H9 (cell line): ENCODE measurements around the gene VPS39. TPM values are rescaled to one million over a fixed set of nuclear protein-coding genes. Genes with fewer than 3 reads are reported as not detected.

Experiments
- DNase-seq: peaks from one replicate; pipeline ENCODE4 v3.0.0-alpha.2; 2017
- H2AFZ ChIP-seq: one replicate; pipeline ENCODE4 v1.6.1; 2013; ENCODE audit warnings: mild to moderate bottlenecking, low read length, control low read depth, moderate library complexity
- H2AK5ac ChIP-seq: 2 replicates; pipeline ENCODE4 v1.6.1; 2013; ENCODE audit warnings: low read length, control low read depth, mixed read lengths; ENCODE audit not compliant: insufficient read length
- H2BK120ac ChIP-seq: one replicate; pipeline ENCODE4 v1.6.1; 2013; ENCODE audit warnings: low read depth, mild to moderate bottlenecking, low read length, control low read depth, inconsistent platforms; ENCODE audit not compliant: poor library complexity, severe bottlenecking
- H2BK12ac ChIP-seq: 2 replicates; pipeline ENCODE4 v1.6.1; 2013; ENCODE audit warnings: low read length, control low read depth, mixed read lengths, low read depth; ENCODE audit not compliant: insufficient read length
- H2BK15ac ChIP-seq: 2 replicates; pipeline ENCODE4 v1.6.1; 2013; ENCODE audit warnings: low read depth, low read length, control low read depth
- H2BK20ac ChIP-seq: one replicate; pipeline ENCODE4 v1.6.1; 2013; ENCODE audit warnings: low read depth, mild to moderate bottlenecking, low read length, control low read depth, inconsistent platforms; ENCODE audit not compliant: poor library complexity, severe bottlenecking
- H2BK5ac ChIP-seq: 2 replicates; pipeline ENCODE4 v1.6.1; 2013; ENCODE audit warnings: low read length, control low read depth, mixed read lengths; ENCODE audit not compliant: insufficient read length
- H3K14ac ChIP-seq: 2 replicates; pipeline ENCODE4 v1.6.1; 2013; ENCODE audit warnings: low read length, control low read depth; ENCODE audit not compliant: insufficient read depth
- H3K18ac ChIP-seq: 2 replicates; pipeline ENCODE4 v1.6.1; 2013; ENCODE audit warnings: low read depth, mild to moderate bottlenecking, mixed read lengths, low read length, control low read depth; ENCODE audit not compliant: insufficient read length
- H3K23ac ChIP-seq: 2 replicates; pipeline ENCODE4 v1.6.1; 2013; ENCODE audit warnings: low read length, control low read depth, mixed read lengths, low read depth; ENCODE audit not compliant: insufficient read length
- H3K23me2 ChIP-seq: 2 replicates; pipeline ENCODE4 v1.6.1; 2013; ENCODE audit warnings: low read depth, mild to moderate bottlenecking, mixed read lengths, low read length, control low read depth; ENCODE audit not compliant: insufficient read length, poor library complexity, severe bottlenecking
- H3K27ac ChIP-seq: 2 replicates; pipeline ENCODE4 v1.5.1; 2013; ENCODE audit warnings: low read length, control low read depth, mixed read lengths, low read depth; ENCODE audit not compliant: insufficient read length
- H3K27me3 ChIP-seq: 2 replicates; pipeline ENCODE4 v1.6.1; 2013; ENCODE audit warnings: low read length, control low read depth, inconsistent platforms; ENCODE audit not compliant: insufficient read depth
- H3K4ac ChIP-seq: 2 replicates; pipeline ENCODE4 v1.6.1; 2013; ENCODE audit warnings: low read depth, mild to moderate bottlenecking, control low read depth, inconsistent platforms, low read length, moderate library complexity
- H3K4me1 ChIP-seq: 2 replicates; pipeline ENCODE4 v1.6.1; 2013; ENCODE audit warnings: low read length, control low read depth, inconsistent platforms; ENCODE audit not compliant: insufficient read depth
- H3K4me2 ChIP-seq: 2 replicates; pipeline ENCODE4 v1.6.1; 2013; ENCODE audit warnings: low read length, control low read depth, mixed read lengths; ENCODE audit not compliant: insufficient read length, insufficient read depth
- H3K56ac ChIP-seq: 2 replicates; pipeline ENCODE4 v1.6.1; 2013; ENCODE audit warnings: low read depth, mild to moderate bottlenecking, mixed read lengths, low read length, control low read depth; ENCODE audit not compliant: insufficient read length
- H3K79me1 ChIP-seq: 2 replicates; pipeline ENCODE4 v1.6.1; 2013; ENCODE audit warnings: low read depth, mild to moderate bottlenecking, moderate library complexity, low read length, control low read depth, inconsistent platforms; ENCODE audit not compliant: insufficient read depth, poor library complexity, severe bottlenecking
- H3K79me2 ChIP-seq: 2 replicates; pipeline ENCODE4 v1.6.1; 2013; ENCODE audit warnings: low read length, control low read depth, inconsistent platforms; ENCODE audit not compliant: insufficient read depth
- H3K9ac ChIP-seq: 2 replicates; pipeline ENCODE4 v1.6.1; 2013; ENCODE audit warnings: low read length, control low read depth, mixed read lengths; ENCODE audit not compliant: insufficient read length; ENCODE audit errors: extremely low read depth
- H3K9me3 ChIP-seq: one replicate; pipeline ENCODE4 v1.6.1; 2013; ENCODE audit warnings: low read depth, low read length, inconsistent platforms; ENCODE audit not compliant: control insufficient read depth
- H3T11ph ChIP-seq: one replicate; pipeline ENCODE4 v1.6.1; 2013; ENCODE audit warnings: mild to moderate bottlenecking, low read length, control low read depth, inconsistent platforms
- H4K20me1 ChIP-seq: one replicate; pipeline ENCODE4 v1.6.1; 2013; ENCODE audit not compliant: control insufficient read depth, insufficient read length, insufficient read depth
- H4K5ac ChIP-seq: 2 replicates; pipeline ENCODE4 v1.6.1; 2013; ENCODE audit warnings: low read depth, mild to moderate bottlenecking, mixed read lengths, low read length, control low read depth; ENCODE audit not compliant: insufficient read length
- H4K8ac ChIP-seq: replicated peaks from 2 replicates; pipeline ENCODE4 v1.6.1; 2013; ENCODE audit warnings: low read length, control low read depth, mixed read lengths, low read depth; ENCODE audit not compliant: insufficient read length
- H4K91ac ChIP-seq: 2 replicates; pipeline ENCODE4 v1.6.1; 2013; ENCODE audit warnings: low read depth, mild to moderate bottlenecking, moderate library complexity, mixed read lengths, low read length, control low read depth; ENCODE audit not compliant: insufficient read length
- H3K27ac Mint-ChIP-seq, 3 experiments: 2 replicates in 2 of 3; 3 replicates in 1 of 3; pipeline ENCODE4 v1.8.0; 2020 to 2021; ENCODE audit warnings: mixed read lengths in 3 of 3, mild to moderate bottlenecking in 1 of 3, moderate library complexity in 1 of 3
- H3K27me3 Mint-ChIP-seq: 2 replicates; pipeline ENCODE4 v1.8.0; 2021; ENCODE audit warnings: low read depth, mild to moderate bottlenecking, moderate library complexity, mixed read lengths
- H3K36me3 Mint-ChIP-seq, 3 experiments: 2 replicates in 2 of 3; 3 replicates in 1 of 3; pipeline ENCODE4 v1.8.0; 2020 to 2021; ENCODE audit warnings: low read depth in 3 of 3, mixed read lengths in 3 of 3; ENCODE audit not compliant: insufficient read depth in 1 of 3
- H3K4me1 Mint-ChIP-seq, 2 experiments: 2 replicates each; pipeline ENCODE4 v1.8.0; 2020; ENCODE audit warnings: mixed read lengths in 2 of 2
- H3K4me3 Mint-ChIP-seq, 2 experiments: 2 replicates in 1 of 2; 3 replicates in 1 of 2; pipeline ENCODE4 v1.8.0; 2020 to 2021; ENCODE audit warnings: mild to moderate bottlenecking in 2 of 2, mixed read lengths in 2 of 2, moderate library complexity in 1 of 2
- H3K9me3 Mint-ChIP-seq, 2 experiments: 2 replicates in 1 of 2; 3 replicates in 1 of 2; pipeline ENCODE4 v1.8.0; 2020; ENCODE audit warnings: mild to moderate bottlenecking in 2 of 2, mixed read lengths in 2 of 2, moderate library complexity in 1 of 2
- WGBS: extraction: QIAGEN DNeasy Blood & Tissue Kit; methylation state at CpG from one replicate; pipeline ENCODE4 v1.1.7; 2013; ENCODE audit warnings: missing lambda C conversion rate, low lambda C conversion rate, mixed read lengths; ENCODE audit not compliant: insufficient read length; ENCODE audit errors: extremely low coverage; 5-methylcytosine and 5-hydroxymethylcytosine counted together
- total RNA-seq: library from RNA; stranded (reverse); gene quantifications from 2 replicates; pipeline ENCODE4 v1.2.1, GENCODE V29; 2021
- TF ChIP-seq, protein P1 (sequence below): fragments of 200-600 bp; sonication (generic); conservative IDR thresholded peaks from 3 replicates; pipeline ENCODE4 v1.8.0; 2021; ENCODE audit warnings: antibody characterized with exemption, mild to moderate bottlenecking

Gene VPS39
- total RNA-seq, 1 experiment from 2014 or later: 48.6 TPM

DNA sequence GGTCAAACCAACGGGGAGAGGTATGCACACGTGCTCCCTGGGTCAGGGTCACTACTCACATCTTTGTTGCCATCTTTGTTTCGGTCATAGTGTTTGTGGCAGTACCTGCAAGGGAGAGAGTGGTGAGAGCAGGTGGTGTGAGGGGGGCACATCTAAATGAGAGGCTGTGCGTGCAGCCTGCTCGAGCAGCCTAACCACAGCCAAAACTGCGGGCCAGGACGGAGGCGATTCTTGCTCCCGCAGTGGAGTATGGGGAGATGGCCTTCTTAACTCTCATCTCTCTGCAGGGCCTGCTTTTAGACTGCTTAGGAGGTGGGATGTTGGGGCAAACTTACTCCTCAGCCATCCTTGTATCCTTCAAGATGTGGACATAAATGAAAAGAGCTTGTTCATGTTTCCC lies 44.8 kb downstream of the VPS39 start:
- Histone ChIP-seq H2BK20ac (no peak overlapping the region), H4K91ac (no peak overlapping the region)
- H3K9me3 Mint-ChIP-seq: no peaks in the 10 kb centered on the region

More for the DNA sequence above, 44.8 kb downstream of the VPS39 start:
- Mint-ChIP-seq H3K4me3 (no peak overlapping the region), H3K36me3 (peaks cover 16 to 95% (median 75%) of the 10 kb centered on the region in 3 experiments), H3K27me3 (no peaks in the 10 kb centered on the region), H3K27ac (no peak overlapping the region), H3K4me1 (no peaks in the 10 kb centered on the region)
- no peak overlapping the region for H3K27ac ChIP-seq
- TF ChIP-seq, protein P1, sequence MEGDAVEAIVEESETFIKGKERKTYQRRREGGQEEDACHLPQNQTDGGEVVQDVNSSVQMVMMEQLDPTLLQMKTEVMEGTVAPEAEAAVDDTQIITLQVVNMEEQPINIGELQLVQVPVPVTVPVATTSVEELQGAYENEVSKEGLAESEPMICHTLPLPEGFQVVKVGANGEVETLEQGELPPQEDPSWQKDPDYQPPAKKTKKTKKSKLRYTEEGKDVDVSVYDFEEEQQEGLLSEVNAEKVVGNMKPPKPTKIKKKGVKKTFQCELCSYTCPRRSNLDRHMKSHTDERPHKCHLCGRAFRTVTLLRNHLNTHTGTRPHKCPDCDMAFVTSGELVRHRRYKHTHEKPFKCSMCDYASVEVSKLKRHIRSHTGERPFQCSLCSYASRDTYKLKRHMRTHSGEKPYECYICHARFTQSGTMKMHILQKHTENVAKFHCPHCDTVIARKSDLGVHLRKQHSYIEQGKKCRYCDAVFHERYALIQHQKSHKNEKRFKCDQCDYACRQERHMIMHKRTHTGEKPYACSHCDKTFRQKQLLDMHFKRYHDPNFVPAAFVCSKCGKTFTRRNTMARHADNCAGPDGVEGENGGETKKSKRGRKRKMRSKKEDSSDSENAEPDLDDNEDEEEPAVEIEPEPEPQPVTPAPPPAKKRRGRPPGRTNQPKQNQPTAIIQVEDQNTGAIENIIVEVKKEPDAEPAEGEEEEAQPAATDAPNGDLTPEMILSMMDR: no peak
- no peak overlapping the region for H2BK5ac ChIP-seq
- H2AFZ ChIP-seq: no peak overlapping the region
- H3K4me2 ChIP-seq: no peak overlapping the region
- H2AK5ac ChIP-seq: no peak overlapping the region
- H3K4me1 ChIP-seq: no peaks in the 10 kb centered on the region
- H3K27me3 ChIP-seq: no peaks in the 10 kb centered on the region
- H3K9me3 ChIP-seq: no peaks in the 10 kb centered on the region
- no peaks in the 10 kb centered on the region for H3K79me2 ChIP-seq
- no peak overlapping the region for H2BK15ac ChIP-seq
- H4K8ac ChIP-seq: no peak overlapping the region
- no peak overlapping the region for H3K9ac ChIP-seq
- no peak overlapping the region for H3K4ac ChIP-seq
- no peaks in the 10 kb centered on the region for H3K79me1 ChIP-seq
- no peaks in the 10 kb centered on the region for H3K23me2 ChIP-seq
- H3K18ac ChIP-seq: no peak overlapping the region
- DNase-seq: no peak
- no peak overlapping the region for H4K5ac ChIP-seq
- H3T11ph ChIP-seq: no peak overlapping the region
- H2BK12ac ChIP-seq: no peak overlapping the region
- no peak overlapping the region for H3K23ac ChIP-seq
- H3K56ac ChIP-seq: no peak overlapping the region
- no peaks in the 10 kb centered on the region for H4K20me1 ChIP-seq
- H3K14ac ChIP-seq: no peak overlapping the region
- H2BK120ac ChIP-seq: no peak overlapping the region
- no CpG with 5 or more reads among the region's 9 CpGs for WGBS
